HepG2 (cell line): ENCODE data around the gene PLB1.

Experiments
- CCAR2 ChIP-seq: fragments of 200-400 bp; formaldehyde crosslinking; optimal IDR thresholded peaks from 2 replicates; pipeline ENCODE3; 2018; ENCODE audit warnings: low read depth, mild to moderate bottlenecking, low read length, moderate library complexity
- CTCF ChIP-seq: sonication (generic); formaldehyde crosslinking; IDR thresholded peaks from 2 replicates; pipeline ENCODE4 v1.5.0; 2020; ENCODE audit warnings: mild to moderate bottlenecking, missing genetic modification reagents, moderate library complexity
- ETV5 ChIP-seq: IDR thresholded peaks from 2 replicates; pipeline ENCODE4 v1.6.1; 2018; ENCODE audit warnings: missing biosample characterization, missing genetic modification reagents, inconsistent platforms, borderline replicate concordance
- FOXP4 ChIP-seq: sonication (generic); formaldehyde crosslinking; IDR thresholded peaks from 2 replicates; pipeline ENCODE4 v1.4.0; 2020; ENCODE audit warnings: missing genetic modification reagents
- ZC3H4 ChIP-seq: sonication (generic); formaldehyde crosslinking; IDR thresholded peaks from 2 replicates; pipeline ENCODE4 v1.4.0; 2020; ENCODE audit warnings: missing genetic modification reagents, borderline replicate concordance
- ZNF644 ChIP-seq: IDR thresholded peaks from 2 replicates; pipeline ENCODE4 v1.6.1; 2016; ENCODE audit warnings: low read depth
- TF ChIP-seq, protein P1 (sequence below): sonication (generic); formaldehyde crosslinking; IDR thresholded peaks from 2 replicates; pipeline ENCODE4 v1.8.1; 2023; ENCODE audit warnings: mild to moderate bottlenecking, missing genetic modification reagents

GRCh38 chr2:28632791-28633190, 136.9 kb downstream of the PLB1 start:
- TF ChIP-seq CTCF (CRISPR knock-in tag) (no peak), ZC3H4 (no peak), ETV5 (CRISPR knock-in tag) (no peak), FOXP4 (CRISPR knock-in tag) (no peak), ZNF644 (no peak), CCAR2 (no peak)
- TF ChIP-seq, protein P1, sequence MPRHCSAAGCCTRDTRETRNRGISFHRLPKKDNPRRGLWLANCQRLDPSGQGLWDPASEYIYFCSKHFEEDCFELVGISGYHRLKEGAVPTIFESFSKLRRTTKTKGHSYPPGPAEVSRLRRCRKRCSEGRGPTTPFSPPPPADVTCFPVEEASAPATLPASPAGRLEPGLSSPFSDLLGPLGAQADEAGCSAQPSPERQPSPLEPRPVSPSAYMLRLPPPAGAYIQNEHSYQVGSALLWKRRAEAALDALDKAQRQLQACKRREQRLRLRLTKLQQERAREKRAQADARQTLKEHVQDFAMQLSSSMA (CRISPR knock-in tag): no peak
